Parathyroid adenoma (tissue), 2 donors: ENCODE results near the gene WDR91.
"Not testable (repeated sequence)": the region's sequence is repeated elsewhere in the genome, so short reads cannot be mapped to it uniquely, and the experiment has no call there.

Source experiments
- H2AFZ ChIP-seq: fragments of 300-600 bp; sonication (generic); one replicate; pipeline ENCODE4 v1.7.0; 2017; ENCODE audit warnings: antibody characterized with exemption, mild to moderate bottlenecking
- H3K27ac ChIP-seq: fragments of 300-600 bp; sonication (generic); one replicate; pipeline ENCODE4 v1.7.0; 2017
- H3K27me3 ChIP-seq: fragments of 300-600 bp; sonication (generic); one replicate; pipeline ENCODE4 v1.7.0; 2017; ENCODE audit warnings: low read length; ENCODE audit not compliant: control insufficient read depth, insufficient read depth
- H3K36me3 ChIP-seq: fragments of 300-600 bp; sonication (generic); one replicate; pipeline ENCODE4 v1.7.0; 2017; ENCODE audit warnings: low read length; ENCODE audit not compliant: control insufficient read depth, insufficient read depth
- H3K4me1 ChIP-seq: fragments of 300-600 bp; sonication (generic); one replicate; pipeline ENCODE4 v1.7.0; 2017; ENCODE audit warnings: control low read depth
- H3K4me2 ChIP-seq: fragments of 300-600 bp; sonication (generic); one replicate; pipeline ENCODE4 v1.7.0; 2017; ENCODE audit warnings: low read length
- H3K4me3 ChIP-seq: fragments of 300-600 bp; sonication (generic); one replicate; pipeline ENCODE4 v1.7.0; 2017; ENCODE audit warnings: low read depth, low read length
- H3K79me2 ChIP-seq: fragments of 300-600 bp; sonication (generic); one replicate; pipeline ENCODE4 v1.7.0; 2017; ENCODE audit warnings: control low read depth
- H3K9ac ChIP-seq: fragments of 300-600 bp; sonication (generic); one replicate; pipeline ENCODE4 v1.7.0; 2017; ENCODE audit warnings: mild to moderate bottlenecking
- H3K9me3 ChIP-seq: fragments of 300-600 bp; sonication (generic); one replicate; pipeline ENCODE4 v1.7.0; 2017; ENCODE audit warnings: low read length; ENCODE audit not compliant: control insufficient read depth
- TF ChIP-seq, protein P1 (sequence below): fragments of 300-600 bp; sonication (generic); IDR thresholded peaks from one replicate; pipeline ENCODE4 v1.7.0; 2017; ENCODE audit warnings: antibody characterized with exemption, mild to moderate bottlenecking
- donor health status: primary hyperparathyroidism.

The WDR91 gene

GRCh38 chr7:135179321-135179925 lies 31.9 kb downstream of the WDR91 start:
- Histone ChIP-seq H3K4me1 (no peaks in the 10 kb centered on the region), H3K27me3 (no peaks in the 10 kb centered on the region), H3K4me2 (no peak overlapping the region), H3K36me3 (no peaks in the 10 kb centered on the region), H3K9me3 (no peaks in the 10 kb centered on the region), H3K9ac (no peak overlapping the region), H3K27ac (no peak overlapping the region), H3K4me3 (no peak overlapping the region), H3K79me2 (no peaks in the 10 kb centered on the region), H2AFZ (no peak overlapping the region)
- TF ChIP-seq, protein P1, sequence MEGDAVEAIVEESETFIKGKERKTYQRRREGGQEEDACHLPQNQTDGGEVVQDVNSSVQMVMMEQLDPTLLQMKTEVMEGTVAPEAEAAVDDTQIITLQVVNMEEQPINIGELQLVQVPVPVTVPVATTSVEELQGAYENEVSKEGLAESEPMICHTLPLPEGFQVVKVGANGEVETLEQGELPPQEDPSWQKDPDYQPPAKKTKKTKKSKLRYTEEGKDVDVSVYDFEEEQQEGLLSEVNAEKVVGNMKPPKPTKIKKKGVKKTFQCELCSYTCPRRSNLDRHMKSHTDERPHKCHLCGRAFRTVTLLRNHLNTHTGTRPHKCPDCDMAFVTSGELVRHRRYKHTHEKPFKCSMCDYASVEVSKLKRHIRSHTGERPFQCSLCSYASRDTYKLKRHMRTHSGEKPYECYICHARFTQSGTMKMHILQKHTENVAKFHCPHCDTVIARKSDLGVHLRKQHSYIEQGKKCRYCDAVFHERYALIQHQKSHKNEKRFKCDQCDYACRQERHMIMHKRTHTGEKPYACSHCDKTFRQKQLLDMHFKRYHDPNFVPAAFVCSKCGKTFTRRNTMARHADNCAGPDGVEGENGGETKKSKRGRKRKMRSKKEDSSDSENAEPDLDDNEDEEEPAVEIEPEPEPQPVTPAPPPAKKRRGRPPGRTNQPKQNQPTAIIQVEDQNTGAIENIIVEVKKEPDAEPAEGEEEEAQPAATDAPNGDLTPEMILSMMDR = no peak

DNA sequence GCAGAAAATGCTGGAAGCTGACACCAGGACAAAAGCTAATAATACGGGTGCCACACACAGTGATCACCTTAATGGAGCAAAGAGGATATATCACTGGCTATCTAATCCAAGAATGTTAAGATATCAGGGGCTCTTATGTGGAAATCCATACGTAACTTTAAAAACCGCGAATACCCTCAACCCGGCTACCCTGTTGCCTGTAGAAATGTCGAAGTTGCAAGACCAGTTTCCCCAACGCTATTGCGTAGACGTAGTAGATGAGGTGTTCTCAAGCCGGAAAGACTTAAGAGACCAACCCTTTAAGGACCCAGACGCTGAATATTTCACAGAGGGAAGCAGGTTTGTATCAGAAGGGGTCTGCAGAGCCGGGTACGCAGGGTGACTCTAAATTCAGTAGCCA lies 33.0 kb downstream of the WDR91 start:
- H3K79me2 ChIP-seq = no peaks in the 10 kb centered on the region
- no peak overlapping the region for H3K9ac ChIP-seq
- TF ChIP-seq, protein P1 = no peak
- H3K36me3 ChIP-seq = no peaks in the 10 kb centered on the region
- no peaks in the 10 kb centered on the region for H3K27me3 ChIP-seq
- H3K4me3 ChIP-seq = no peak overlapping the region
- H3K4me2 ChIP-seq = no peak overlapping the region
- no peak overlapping the region for H3K27ac ChIP-seq
- no peaks in the 10 kb centered on the region for H3K4me1 ChIP-seq
- H3K9me3 ChIP-seq = no peaks in the 10 kb centered on the region
- no peak overlapping the region for H2AFZ ChIP-seq

GRCh38 chr7:135177028-135177696 lies 34.2 kb downstream of the WDR91 start:
- no peak overlapping the region for H3K27ac ChIP-seq

DNA sequence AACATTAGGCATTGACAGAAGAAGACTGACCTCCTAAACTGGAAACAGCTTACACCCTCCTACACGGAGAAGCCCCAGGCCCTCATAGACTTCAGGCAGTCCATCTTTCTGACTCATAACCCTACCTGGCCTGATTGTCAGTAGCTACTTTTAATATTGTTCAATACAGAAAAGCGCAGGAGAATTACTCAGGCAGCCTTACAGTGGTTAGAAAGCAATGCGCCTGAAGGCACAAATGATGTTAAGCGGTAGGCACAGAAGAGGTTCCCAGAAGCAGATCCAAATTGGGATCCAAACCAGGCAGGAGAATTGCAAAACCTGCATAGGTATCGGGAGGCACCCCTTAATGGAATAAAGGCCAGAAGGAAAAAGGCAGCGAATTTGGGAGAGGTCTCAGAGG lies 35.4 kb downstream of the WDR91 start:
- Histone ChIP-seq H3K79me2 (no peaks in the 10 kb centered on the region), H3K9me3 (no peaks in the 10 kb centered on the region), H3K36me3 (no peaks in the 10 kb centered on the region), H3K27me3 (no peaks in the 10 kb centered on the region), H3K4me2 (no peak overlapping the region), H3K4me1 (no peaks in the 10 kb centered on the region), H2AFZ (no peak overlapping the region), H3K9ac (no peak overlapping the region), H3K27ac (no peak overlapping the region), H3K4me3 (no peak overlapping the region)
- TF ChIP-seq, protein P1 = no peak

More at GRCh38 chr7:135177028-135177696, 34.2 kb downstream of the WDR91 start:
- no peaks in the 10 kb centered on the region for H3K27me3 ChIP-seq
- no peaks in the 10 kb centered on the region for H3K36me3 ChIP-seq
- no peaks in the 10 kb centered on the region for H3K4me1 ChIP-seq
- H2AFZ ChIP-seq = no peak overlapping the region
- no peak overlapping the region for H3K4me3 ChIP-seq
- no peaks in the 10 kb centered on the region for H3K9me3 ChIP-seq
- no peaks in the 10 kb centered on the region for H3K79me2 ChIP-seq
- no peak overlapping the region for H3K9ac ChIP-seq
- H3K4me2 ChIP-seq = no peak overlapping the region
- TF ChIP-seq, protein P1 = no peak

GRCh38 chr7:135174941-135175340 lies 36.4 kb downstream of the WDR91 start:
- no peak overlapping the region for H3K4me2 ChIP-seq
- H3K9me3 ChIP-seq = no peaks in the 10 kb centered on the region
- TF ChIP-seq, protein P1 = no peak
- no peak overlapping the region for H3K9ac ChIP-seq
- no peak overlapping the region for H3K4me3 ChIP-seq
- no peak overlapping the region for H3K27ac ChIP-seq
- H3K27me3 ChIP-seq = no peaks in the 10 kb centered on the region
- no peaks in the 10 kb centered on the region for H3K4me1 ChIP-seq
- H3K36me3 ChIP-seq = no peaks in the 10 kb centered on the region
- no peak overlapping the region for H2AFZ ChIP-seq
- no peaks in the 10 kb centered on the region for H3K79me2 ChIP-seq

- H3K27me3 ChIP-seq, H3K4me3 ChIP-seq, H2AFZ ChIP-seq, H3K27ac ChIP-seq, H3K4me2 ChIP-seq, H3K9ac ChIP-seq, H3K4me1 ChIP-seq, H3K79me2 ChIP-seq, H3K36me3 ChIP-seq, H3K9me3 ChIP-seq: not testable (repeated sequence)
These were observed 37.4 kb downstream of the WDR91 start for GRCh38 chr7:135173916-135174315.
